ENCODE data around the gene KIF26B.
"Not testable (repeated sequence)": the region's sequence is repeated elsewhere in the genome, so short reads cannot be mapped to it uniquely, and the experiment has no call there.

KIF26B gene

DNA sequence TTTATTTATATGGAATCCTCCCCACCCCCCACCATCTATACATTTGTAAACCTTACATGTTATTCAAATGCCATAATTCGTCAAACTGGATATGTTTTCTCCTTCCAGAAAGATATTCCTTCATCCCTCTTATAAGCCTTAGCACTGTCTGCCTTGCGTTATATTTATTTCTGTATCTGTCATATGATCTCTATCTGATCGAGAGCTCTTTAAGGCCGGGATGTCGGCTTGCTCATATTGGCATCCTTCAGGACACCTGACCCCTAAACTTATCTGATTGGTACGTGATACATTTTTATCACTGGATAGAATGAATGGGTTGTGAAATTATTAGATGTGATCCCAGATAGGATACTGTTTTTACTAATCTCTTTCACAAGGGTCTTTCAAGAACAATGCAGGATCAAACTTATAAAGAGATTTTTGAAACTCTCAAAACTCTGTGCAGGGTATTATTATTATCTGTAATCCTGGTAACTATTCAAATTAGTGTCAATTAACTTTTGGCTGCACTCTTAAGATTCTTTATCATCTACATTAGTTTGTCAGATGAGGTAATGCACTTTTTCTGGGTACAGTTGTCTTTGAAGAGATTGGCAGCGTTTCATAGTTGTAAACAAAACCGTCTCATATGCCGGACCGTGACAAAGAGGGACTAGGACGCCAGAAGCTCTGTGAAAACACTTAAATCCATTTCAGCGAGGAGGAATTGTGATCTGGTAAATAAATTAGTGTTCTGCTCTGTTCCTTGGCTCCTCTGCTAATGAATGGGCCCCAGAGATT lies 152.0 kb downstream of the KIF26B start:
- intact Hi-C loops (cut with DNase I) = no loop called here
- no peak for DNase-seq

DNA sequence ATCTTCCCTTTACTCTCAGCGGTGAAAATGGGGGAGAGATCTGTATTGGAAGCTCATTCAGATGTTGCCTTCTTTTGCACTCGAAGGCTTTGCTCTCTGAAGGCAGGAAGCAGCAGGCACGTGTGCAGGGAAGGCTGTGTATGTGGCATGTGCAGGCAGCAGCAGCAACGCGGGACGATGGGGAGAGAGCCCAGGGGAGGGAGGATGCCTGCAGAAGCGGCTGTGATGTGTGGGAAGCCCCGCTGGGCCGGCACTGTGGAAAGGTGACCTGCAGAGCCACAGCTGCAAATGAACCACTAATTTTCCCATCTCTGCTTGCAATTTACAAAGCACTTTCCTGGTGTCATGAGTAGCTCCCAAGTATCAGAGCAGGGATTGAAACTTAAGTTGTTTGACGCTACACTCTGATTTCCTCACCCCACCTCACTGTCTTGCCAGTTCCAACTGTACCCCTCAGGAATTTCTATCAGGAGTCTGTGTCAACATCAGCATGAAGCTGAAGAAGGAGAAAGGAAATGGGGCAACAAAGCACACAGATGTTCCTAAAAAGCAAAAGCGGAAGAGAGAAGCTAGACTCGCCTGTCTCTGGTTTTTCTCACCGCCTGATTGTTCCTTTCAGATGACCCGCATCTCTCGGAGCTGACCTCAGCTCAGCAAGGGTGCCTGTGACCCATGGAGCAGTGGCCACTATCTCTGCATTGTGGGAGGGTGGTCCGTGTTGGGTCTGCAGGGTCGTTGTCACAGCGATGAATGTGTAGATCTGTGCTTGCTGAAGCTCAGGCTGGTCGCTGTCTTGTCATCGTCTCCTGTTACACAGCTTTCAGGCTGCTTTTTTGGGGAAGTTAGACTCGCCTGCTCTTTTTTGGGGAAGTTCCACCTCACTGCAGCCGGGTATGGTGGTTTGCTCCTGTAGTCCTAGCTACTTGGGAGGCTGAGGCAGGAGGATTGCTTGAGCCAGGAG lies 156.1 kb downstream of the KIF26B start:
- peak in 3 of 10 donors; percentile 19 to 74 (median 29) for DNase-seq
- intact Hi-C loops (cut with DNase I) = no loop called here

DNA sequence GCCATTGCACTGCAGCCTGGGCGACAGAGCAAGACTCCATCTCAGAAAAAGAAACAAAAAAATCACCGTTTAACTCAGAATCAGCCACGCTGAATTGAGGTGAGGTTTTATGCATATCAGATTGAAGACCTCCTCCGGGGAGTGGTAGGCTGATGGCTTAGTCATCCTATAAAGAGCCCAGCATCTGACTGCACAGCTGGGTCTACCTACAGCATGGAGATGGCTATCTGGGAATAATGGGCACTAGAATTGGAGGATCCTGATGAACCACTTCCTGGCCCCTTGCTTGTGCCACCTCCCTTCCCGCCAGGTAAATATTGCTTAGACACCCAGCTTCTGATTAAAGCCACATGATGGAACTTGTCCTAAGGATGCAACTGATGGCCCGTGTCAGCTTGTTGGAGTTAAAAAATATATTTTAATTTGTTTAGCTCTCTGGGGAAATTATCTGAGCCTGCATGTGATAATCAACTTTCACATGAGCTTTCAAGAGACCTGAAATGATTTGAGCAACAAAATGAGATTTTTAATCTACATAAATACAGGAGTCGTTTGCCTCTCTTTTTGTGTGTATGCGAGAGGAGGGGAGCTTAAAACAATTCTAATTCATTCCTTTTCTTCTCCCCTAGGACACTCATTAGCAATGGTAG lies 157.2 kb downstream of the KIF26B start:
- intact Hi-C loops (cut with DNase I) = no loop called here
- DNase-seq = no peak

DNA sequence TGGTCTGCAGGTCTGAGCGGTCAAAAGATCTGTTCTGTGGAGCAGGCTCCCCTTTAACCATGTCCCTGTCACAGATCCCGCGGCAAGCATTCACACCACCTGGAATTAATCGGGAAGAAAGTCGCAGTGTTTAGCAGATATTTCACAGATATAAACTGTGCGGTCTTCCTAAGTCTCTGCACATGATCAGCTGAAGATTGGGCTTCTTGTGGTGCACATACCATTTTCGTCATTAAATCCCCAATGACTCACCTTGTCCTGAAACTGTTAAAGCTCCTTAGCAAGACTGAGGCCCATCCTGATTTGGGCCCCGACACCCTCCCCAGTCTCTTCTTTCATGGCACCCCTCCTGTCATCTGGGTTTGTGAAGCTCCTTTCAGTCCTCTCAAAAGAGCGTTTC lies 158.8 kb downstream of the KIF26B start:
- intact Hi-C loops (cut with DNase I) = no loop called here
- no peak for DNase-seq

DNA sequence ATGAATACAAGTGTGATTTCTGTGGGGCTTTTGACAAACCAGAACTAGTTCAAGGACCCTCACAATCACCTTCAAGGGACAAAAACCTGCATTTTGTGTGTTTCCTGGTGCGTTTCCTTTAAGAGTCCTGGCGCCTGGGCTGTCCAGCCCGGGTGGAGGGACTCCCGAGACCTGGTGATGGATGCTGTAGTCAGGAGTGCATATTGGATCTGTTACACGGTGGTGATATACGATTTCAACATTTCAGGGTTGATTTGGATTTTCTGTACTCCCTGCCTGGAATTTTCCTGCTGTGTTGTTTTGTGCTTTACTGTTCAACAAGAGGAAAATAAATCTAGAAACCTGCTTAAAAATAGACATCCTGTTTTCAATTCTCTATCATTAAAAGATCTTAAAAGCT lies 162.0 kb downstream of the KIF26B start:
- intact Hi-C loops (cut with DNase I) = no loop called here
- no peak for DNase-seq

DNA sequence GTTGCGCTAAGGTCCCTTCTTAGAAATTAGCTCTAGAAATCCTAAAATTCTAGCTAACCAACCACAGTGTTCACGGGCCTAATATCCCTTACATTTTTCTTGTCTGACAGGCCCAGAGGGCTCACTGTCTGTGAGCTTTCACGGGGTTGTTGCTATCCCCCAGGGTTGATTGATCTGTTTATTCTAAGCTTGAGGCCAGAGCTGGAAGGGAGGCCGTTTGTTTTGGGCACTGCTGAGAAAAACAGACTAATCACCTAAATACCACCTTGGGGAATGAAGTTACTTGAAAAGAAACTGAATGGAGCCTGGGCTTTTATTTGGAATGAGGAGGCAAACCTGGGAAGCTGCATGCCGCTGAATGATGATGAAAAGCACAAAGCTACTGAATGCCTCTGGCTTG lies 162.4 kb downstream of the KIF26B start:
- intact Hi-C loops (cut with DNase I) = no loop called here
- no peak for DNase-seq

DNA sequence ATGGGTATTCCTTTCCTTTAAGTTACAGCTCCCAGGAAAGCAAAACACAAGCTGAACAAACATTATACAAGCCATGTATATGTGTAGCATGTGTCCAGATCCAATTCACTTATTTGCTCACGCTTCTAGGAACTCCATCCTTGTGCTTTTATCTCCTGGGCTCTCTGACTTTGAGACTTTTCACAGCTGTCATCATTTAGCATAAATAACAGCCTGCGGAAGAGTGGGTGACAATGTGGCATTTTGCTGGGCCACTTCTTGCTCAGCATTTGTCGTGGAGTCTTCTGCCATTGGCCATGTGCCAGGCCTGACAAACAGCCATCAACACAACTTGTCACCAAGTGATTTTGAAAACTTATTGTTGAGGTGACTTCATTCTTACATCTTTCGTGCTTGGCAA lies 164.3 kb downstream of the KIF26B start:
- DNase-seq = no peak
- intact Hi-C loops (cut with DNase I) = no loop called here

DNA sequence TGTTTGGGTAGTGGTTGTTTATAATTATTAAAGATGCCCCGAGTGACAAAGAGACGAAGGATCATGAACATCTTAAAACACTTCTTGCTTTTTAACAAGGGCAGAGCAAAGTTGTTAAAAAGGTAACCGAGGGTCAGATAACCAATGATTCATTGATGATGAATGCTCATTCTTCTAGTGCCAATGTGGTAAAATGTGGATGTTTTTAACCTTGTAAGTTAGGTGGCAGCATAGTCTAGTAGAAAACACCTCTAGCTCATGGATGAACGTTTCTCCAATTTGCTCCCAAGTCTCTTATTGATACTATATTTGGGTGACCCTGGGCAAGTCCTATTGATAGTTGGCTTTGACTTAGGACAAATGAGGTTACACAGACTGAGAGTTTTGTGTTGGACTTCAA lies 167.9 kb downstream of the KIF26B start:
- no peak for DNase-seq
- intact Hi-C loops (cut with DNase I) = no loop called here

DNA sequence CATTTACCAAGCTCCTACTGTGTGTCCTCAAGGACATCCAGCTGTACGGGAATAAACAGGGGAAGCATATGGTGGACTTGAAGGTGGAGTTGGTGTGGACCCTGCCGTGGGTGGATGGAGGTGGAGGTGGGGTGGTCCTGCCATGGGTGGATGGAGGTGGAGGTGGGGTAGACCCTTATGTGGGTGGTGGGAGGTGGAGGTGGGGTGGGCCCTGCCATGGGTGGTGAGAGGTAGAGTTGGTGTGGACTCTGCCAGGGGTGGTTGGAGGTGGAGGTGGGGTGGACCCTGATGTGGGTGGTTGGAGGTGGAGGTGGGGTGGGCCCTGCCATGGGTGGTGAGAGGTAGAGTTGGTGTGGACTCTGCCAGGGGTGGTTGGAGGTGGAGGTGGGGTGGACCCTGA lies 169.0 kb downstream of the KIF26B start:
- intact Hi-C loops (cut with DNase I); DNase-seq: not testable (repeated sequence)

DNA sequence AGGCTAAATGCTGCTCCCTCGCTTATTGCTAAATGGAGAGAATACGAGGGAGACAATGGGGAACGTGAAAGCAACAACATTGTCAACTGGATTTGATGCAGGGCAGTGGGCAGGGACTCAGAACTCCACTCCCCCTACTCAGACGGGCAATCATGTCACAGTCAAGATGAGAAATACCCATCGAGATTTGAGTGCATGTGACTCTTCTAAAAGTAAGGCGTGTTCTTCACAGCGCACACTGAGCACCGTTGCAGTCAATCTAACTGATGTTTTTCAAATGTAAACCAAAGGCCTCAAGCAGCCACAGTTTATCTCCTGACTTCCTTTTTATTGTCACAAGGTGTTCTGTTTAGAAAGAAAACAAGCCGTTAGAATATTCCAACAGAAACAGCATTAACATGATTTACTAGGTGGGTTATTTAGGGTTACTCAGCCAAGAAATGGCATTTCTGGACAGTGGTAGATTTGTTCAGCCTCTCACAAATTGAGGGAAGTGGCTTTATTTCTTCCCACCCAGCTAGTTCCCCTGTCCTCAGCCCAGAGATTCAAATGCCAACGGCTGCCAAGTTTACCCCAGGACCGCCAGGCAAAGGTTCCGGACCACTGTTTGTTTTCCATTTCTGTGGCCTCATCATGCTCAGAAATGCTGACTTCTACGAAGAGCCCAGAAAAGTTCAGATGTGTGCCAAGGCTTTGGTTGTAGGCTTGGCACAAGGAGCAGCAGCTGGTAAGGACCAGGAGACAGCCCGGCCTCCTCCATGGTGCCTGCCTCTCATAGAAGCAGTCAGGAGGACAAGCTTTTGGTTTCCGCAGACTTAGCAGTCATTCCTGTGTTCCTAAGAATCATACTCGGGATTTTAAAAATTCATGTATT lies 171.4 kb downstream of the KIF26B start:
- intact Hi-C loops (cut with DNase I) = no loop called here
- DNase-seq = no peak

DNA sequence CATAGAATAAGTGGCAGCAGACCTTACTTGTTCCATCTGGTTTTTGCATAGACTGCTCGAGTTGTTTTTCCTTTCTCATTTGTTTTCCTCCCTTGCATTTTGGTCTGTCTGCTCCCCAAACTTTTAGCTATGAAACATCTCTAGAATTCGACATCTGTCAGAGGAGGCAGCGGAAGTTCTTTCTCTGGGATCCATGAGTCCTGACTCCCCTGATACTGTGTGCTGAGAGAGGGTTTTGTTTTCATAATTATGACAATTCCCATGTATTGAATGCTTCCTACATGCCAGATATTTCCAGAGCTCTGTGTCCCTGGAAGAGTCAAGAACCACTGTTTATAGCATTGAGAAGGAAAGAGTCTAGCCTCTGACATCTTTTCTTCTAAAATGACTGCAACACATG lies 172.6 kb downstream of the KIF26B start:
- intact Hi-C loops (cut with DNase I) = no loop called here
- no peak for DNase-seq

DNA sequence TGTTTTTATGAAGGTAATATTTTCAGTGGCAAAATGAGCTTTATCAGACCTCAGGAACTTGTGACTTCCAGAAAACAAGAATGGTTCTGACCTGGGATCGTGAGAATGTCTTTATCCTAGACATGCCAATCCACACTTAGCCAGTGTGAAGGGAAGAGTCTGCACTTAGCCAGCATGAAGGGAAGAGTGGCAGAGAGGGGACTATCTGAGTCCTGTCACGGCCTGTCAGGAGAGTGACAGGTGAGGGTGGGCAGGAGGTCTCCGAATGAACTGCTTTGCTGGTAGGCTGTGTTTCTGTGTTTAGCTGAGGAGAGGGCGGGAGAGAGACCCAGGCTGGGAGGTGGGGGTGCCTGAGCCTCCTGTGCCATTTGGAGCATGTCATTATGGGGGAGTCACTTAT lies 173.1 kb downstream of the KIF26B start:
- intact Hi-C loops (cut with DNase I) = no loop called here
- DNase-seq = peak in 1 of 10 donors; percentile 53

DNA sequence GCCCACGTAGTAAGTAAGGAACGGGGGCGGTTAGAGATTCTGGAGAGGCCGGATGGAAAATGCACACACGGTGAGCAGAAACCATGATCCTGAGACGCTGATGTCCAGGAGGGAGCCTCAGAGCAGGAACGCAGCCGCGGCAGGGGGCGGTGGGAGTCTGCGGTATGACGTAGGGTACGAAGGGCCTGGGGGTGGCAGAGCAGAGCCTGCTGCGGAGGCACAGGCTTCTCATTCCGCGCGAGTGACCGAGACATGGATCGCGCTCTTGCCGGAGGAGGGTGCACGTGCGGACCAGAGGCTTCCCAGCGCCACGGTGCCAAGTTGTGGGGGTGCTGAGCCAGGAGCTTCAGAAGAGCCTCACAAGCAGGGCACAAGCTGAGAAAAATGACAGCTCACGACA lies 176.2 kb downstream of the KIF26B start:
- peak in 3 of 10 donors; percentile 27 to 89 (median 86) for DNase-seq

DNA sequence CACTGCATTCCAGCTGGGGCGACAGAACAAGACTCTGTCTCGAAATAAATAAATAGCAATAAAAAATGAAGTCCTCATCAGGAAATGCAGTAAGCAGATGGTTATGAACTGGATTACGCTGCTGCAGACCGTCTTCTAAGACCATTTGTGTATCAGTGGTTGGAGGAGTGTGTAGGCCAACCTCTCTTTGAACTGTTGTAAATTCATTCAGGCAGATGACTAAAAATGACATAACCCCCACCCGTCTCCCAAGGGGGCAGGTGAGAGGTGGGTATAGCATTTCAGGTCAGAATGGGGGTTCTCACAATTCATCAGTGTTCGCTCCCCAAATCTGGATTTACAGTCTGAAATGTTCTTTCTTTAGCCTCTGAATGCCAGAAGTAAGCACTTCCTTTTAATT lies 177.3 kb downstream of the KIF26B start:
- intact Hi-C loops (cut with DNase I) = no loop called here
- peak in 1 of 10 donors; percentile 16 for DNase-seq

More for the DNA sequence above, 176.2 kb downstream of the KIF26B start:
- intact Hi-C loops (cut with DNase I) = no loop called here

DNA sequence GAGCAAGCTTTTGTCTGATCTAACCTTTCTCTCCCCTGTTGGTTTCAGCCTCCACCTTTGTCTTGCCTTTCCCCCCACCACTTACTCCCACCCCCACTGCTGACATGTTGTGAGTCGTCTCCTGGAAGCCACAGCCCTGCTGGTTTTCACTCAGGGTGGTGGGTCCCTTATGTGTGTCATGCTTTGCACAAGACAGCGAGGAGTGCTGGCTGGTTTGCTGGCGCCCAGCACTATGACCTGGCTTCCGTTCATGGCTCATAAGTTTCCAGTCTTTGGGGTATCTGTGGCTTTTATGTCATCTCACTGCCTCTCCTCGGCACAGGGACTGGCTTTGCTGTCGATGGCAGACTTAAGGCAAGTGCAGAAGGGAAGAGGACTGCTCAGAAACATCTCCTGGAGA lies 177.7 kb downstream of the KIF26B start:
- intact Hi-C loops (cut with DNase I) = no loop called here
- DNase-seq = peak in 1 of 10 donors; percentile 44

DNA sequence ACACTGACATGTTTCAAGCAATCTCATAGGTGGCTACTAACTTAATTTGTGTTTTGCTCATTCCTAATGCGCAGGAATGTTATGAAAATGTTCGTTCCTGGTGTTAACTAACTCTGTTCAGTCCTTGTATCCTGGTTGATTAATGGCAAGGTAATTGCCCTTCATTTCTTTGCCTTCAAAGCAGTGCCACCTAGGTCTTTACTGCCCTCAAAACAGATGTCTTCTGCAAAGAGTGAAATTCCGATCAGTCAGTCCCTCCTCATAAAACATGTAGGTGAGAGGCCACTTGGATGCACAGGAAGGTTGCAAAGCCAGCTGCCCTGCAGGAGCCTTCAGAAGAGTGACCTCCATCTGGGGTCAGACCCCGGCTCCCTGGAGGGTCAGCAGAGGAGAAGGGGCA lies 179.4 kb downstream of the KIF26B start:
- intact Hi-C loops (cut with DNase I) = no loop called here
- peak in 1 of 10 donors; percentile 70 for DNase-seq

DNA sequence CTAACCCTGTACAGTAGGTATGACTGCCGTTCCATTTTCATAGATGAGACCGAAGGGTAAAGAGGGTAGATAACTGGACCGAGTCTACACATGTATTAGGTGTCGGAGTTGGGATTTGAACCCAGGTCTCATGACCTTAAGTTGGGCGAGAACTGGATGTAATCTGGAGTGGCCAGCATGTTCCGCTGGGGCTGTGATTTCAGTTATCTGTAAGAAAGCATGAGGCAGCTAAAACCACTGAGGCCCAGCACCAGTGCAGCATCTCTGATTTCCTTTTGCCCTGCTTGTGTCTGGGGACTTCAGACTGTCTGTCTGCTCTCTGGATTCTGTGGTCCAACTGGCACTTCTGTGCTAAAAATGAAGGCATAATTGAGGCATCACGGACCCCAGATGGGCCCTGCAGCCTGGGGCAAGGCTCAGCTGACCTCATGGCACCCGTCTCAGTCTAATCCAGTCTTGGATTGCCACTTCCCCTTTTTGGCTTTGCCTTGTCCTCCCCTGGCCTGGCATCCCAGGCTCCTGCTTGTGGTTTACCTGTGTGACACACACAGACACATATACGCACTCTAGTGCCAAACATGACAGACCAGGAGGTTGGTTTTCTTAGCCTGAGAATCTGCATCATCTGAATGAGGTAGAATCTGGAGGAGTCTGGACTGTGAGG lies 180.2 kb downstream of the KIF26B start:
- intact Hi-C loops (cut with DNase I) = no loop called here
- DNase-seq = peak in 1 of 10 donors; percentile 50

DNA sequence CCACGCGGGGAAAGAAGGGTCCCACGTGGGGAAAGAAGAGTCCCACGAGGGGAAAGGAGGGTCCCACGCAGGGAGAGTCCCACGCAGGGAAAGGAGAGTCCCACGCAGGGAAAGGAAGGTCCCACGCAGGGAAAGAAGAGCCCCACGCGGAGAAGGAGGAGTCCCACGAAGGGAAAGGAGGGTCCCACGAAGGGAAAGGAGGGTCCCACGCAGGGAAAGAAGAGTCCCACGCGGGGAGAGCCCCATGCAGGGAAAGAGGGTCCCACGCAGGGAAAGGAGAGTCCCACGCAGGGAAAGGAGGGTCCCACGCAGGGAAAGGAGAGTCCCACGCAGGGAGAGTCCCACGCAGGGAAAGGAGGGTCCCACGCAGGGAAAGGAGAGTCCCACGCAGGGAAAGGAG lies 180.9 kb downstream of the KIF26B start:
- intact Hi-C loops (cut with DNase I) = not testable (repeated sequence)
- peak in 1 of 10 donors; percentile 37 for DNase-seq

All from posterior cingulate gyrus (tissue), 11 donors.